COR-L47 (cell line): ENCODE results near the gene KRT12.

Experiments
- DNase-seq: peaks from one replicate; lab custom pipeline; 2025; lab: John Stamatoyannopoulos, UW

KRT12 gene

DNA sequence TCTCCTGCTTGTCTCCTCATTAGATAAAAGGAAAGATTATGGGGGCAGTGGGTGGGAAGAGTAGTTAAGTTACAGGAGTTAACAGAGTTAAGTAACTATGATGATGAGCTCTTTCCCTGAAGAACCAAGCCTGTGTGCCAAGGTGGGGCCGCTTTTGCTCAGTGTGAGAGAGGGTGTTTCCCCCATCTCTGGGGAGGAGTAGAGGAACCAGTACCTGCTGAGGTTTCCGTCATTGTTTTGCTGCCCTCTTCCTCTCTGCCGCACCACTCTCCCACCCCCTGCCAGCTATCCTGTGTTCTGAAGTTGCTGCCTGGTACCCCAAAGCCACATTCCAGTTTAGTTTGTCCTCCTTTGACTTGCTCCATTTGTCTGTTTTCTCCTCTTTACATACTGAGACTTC, 23.8 kb downstream of the KRT12 start:
- no peak for DNase-seq

DNA sequence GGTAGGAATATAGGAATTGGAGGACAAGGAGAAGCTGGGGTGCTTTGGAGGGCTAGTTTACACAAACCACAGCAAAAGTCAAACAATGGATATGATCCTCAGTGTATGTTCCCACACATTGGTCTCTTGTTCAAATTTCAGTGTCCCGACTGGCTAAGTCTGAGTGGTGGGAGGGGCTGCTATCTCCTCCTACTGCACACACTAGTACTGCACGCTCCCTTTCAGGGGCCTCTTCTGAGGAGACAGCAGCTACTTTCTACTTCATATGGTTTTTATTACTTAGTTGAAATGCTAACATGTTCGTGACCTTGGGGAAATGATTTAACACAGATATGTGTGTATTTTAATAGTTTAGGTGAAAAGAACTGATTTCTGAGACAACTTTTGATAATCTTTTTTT, 25.8 kb downstream of the KRT12 start:
- no peak for DNase-seq

DNA sequence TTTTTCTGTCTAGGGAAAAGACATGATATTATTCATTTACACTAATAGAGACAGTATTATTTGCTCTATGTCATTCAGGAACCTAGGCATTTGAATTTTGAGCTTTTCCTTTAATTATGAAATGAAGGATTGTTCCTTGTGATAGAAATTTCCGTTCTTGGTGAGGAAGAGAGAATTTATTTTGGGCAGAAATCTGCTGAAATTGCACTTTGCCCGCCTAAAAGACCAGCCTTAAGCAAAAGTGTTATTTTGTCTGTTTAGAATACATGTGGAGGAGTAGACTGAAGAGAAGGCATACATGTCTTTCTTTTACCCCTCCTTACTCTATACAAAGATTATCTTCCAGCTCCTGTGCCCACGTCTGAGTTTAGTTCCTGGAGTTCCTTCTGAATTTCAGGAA, 27.8 kb downstream of the KRT12 start:
- DNase-seq: no peak

DNA sequence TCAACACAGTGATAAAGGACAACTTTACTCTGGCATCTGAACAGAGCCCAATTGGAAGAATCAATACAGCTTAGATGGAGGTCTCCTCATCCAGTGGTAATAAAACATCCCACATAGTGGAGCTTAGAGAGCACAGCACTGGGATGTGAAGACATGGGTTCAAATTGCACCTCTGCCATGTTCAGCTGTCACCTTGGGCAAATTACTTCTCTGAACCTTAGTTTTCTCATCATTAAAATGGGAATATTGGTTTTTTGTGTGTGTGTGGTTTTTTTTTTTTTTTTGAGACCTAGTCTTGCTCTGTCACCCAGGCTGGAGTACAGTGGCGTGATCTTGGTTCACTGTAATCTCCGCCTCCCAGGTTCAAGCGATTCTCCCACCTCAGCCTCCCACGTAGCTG, 31.0 kb downstream of the KRT12 start:
- no peak for DNase-seq

DNA sequence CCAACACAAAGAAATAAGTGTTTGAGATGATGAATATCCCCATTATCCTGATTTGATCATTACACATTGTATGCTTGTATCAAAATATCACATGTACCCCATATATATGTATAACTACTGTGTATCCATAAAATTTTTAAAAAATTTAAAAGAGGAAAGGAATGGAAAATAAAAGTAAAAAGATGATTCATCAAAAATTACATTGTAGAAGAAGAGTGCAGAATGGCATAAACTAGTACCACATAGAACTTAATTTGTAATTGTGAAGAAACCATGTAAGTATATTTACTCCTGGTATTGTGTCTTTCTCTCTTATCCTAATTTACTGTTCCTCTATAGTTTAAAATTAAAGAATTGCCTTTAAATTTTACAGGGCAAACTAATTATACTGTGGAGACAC, 33.1 kb downstream of the KRT12 start:
- no peak for DNase-seq

DNA sequence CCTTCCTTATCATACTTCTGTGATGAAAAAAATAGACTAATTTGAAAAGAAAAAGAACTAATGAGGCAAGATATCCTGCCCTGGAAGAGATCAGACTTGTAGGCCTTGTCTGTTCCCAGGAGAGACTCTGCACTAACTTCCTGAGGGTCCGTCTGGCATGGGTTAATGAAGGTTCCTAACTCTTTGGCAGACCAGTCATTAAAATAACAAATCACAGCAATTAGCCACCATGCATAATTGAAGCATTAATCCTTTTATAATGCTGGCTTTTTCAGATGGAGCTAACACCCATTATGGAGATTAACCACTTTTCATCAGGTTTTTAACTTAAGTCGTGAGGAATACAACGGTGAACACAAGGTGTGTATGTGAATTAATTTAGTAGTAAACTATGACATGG, 34.2 kb downstream of the KRT12 start:
- no peak for DNase-seq

DNA sequence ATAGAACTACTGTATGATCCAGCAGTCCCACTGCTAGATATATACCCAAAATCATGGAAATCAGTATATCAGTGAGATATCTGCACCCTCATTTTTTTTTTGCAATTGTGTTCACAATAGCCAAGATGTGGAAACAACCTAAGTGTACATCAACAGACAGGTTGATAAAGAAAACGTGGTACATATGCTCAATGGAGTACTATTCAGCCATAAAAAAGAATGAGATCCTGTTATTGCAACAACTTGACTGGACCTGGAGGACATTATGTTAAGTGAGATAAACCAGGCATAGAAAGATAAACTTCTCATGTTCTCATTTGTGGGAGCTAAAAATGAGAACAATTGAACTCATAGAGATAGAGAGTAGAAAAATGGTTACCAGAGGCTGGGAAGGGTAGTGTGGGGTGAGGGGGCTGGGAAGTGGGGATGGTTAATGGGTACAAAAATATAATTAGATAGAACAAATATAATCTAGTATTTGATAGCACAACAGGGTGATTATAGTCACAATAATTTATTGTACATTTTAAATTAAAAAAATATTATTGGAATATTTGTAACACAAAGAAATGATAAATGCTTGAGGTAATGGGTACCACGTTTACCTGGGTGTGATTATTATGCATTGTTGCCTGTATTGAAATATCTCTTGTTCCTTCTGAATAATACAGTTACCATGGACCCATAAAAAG, 36.8 kb downstream of the KRT12 start:
- no peak for DNase-seq

DNA sequence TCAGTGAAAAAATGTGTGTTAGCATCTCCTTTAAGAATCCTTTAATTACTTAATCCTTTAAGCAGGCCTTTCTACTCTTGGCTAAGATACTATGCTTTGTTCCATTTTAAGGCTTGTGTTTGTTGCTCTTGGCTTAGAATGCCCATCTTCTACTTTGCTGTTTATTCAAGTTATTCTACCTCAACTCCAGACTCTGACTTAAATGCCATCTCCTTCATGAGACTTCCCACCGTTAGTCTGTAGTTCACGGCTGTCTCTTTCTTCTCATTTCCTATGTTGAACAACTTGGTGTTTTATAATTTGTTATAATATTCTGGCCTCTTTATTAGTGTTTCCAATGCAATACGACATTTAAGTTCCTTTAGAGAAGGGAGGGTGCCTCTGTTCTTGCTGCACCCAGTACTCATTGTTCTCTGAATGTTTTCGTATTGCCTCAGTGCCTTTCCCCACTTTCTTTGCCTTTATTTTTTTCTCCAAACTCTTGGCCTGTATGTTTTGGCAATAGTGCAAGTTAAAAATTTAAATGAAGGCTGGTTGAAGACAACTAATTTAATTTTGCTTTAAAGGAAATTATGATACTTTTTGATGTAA, 38.5 kb downstream of the KRT12 start:
- DNase-seq: no peak

DNA sequence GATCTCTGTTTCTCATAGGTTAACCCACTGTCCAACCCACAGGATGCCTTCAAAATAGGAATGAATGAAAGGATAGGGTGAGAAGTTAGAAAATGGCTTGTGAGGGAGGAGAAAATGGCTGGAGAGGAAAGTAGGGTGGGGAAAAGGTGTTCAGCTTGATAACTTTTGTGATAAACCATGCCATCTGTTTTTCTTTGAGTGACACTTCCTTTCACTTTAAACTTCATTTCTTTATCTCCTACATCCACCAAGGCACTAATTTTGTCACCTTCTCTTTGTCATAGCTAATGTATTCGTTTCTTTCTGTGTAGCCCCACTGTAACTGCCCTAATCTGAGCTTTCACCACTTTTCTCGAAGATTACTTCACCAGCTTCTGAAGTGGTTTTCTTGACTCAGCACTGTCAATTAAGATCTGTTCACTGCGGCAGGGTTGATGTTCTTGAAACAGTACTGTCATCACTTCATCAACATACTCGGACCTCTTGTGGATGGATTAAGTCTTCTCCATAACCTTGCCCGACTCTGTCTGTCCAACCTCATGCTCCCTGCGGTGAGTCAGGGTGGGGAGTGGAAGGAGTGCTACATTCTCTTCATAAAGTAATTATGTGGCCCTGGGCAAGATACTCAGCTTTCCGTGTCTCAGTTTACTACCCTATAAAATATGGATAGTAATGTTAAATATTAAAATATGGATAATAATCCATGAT, 39.1 kb downstream of the KRT12 start:
- no peak for DNase-seq

DNA sequence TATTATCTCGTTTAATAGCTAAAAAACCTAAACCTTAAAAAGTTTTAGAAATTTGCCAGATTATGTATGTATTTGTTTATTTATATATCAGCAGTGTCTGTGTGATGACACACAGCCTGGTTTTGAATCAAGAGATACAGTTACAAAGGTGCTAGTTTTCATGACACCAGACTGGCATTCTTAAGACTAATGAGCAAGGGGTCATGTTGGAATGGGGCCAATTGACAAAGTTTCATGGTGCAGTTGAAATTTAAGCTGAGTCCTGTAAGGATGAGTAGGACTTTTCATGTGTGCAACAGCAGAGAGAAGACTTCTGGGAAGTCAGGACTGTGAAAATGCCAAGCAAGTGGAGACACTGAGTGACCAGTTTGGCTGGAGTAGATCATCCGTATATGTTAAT, 41.4 kb downstream of the KRT12 start:
- DNase-seq: no peak

DNA sequence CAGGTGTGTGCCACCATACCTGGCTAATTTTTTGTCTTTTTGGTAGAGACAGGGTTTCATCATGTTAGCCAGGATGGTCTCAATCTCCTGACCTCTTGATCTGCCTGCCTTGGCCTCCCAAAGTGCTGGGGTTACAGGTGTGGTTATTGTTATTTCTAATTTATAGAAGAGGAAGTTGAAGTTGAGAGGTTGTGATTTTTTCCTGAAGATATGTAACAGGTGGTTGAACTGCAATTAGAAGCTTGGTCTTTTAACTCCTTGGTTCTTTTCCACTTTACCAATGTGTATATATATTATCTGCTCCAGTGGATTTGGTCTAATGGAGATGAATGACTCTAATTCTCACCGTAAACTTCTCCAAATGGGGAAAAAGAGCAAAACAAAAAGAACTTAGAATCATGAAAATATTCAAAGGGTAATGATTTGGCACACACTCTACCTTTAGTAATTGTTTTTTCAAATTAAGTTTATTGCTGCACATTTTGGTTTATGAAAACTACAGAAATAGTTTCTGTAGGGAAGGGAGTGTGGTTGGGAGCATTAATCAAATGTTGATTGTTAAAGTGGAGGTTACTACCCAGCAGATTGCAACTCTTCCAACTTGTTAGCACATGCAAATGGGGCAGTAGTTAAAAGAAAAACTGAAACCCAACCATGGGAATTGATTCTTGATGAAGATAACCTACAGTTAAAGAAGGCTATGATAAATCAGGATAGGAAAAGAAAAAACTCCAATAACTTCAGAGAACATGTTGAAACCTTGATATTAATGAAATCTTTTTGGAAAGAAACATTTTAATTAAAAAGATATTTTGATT, 42.8 kb downstream of the KRT12 start:
- no peak for DNase-seq

DNA sequence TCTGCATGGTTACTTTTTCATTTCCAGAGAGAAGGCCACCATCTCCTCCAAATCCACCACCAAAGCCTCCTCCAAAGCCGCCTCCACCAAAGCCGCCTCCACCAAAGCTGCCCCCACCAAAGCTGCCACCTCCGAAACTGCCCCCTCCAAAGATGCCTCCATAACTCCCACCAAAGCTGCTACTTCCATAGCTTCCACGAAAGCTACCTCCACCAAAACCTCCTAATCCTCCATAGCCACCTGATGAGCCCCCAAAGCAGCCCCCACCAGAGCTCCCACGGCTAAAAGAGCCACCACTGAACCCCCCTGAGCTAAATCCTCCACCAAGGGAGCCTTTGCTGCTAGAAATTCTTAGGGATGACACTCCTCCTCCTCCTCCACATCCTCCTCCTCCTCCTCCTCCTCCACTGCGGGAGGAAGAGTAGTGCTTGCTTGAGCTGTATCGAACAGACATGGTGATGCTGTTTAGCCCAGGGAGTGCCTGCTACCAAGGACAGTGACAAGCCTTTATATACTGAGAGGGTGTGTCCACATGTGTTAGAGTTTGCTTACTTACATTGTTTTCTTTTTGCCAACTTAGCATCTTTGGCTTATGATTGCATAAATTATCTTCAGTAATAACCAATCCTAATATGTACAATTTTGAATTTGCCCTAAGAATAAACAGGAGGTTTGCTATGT, 44.8 kb downstream of the KRT12 start, which contains the start of gene KRT10:
KRT10 (minus strand) TSS at position 483 of the 681 bp plus-strand sequence; CDS start at position 454, 29 bp downstream.
- DNase-seq: no peak

DNA sequence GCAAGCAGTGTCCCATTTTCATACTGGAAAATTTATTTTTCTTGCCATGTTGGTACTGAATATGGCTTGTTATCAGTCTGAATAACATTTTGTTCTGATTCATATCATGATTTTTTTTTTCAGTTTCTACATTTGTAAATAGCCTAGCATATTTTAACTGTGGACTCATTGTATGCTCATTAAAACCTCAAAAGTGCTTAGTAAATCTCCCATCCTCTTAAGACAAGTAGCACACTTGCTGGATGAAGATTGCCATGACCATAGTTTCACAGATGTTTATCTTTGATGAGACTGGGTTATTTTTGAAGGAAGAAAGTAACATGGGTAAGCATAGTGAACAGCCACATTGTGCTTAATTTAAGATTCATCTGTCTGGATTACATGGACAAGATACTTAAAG, 45.5 kb downstream of the KRT12 start:
- no peak for DNase-seq

DNA sequence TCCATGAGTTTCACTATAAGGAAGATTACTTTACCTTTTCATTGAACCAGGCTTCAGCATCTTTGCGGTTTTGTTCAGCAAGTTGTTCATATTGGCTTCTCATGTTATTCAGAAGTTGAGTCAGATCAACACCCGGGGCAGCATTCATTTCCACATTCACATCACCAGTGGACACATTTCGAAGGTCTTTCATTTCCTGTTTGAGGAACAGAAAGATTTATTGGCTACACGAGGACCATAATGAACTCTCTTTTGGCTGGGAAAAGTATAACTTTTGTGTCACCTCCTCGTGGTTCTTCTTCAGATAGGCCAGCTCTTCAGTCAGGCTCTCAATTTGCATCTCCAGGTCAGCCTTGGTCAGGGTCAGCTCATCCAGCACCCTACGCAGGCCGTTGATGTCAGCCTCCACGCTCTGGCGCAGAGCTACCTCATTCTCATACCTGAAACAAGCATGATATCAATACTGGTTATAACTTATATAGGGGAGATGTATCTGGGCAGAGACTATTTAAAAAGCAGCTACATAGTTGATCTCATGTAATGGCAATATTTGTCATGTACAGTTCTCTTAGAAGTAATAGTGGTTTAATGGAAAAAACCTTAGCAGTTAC, 46.7 kb downstream of the KRT12 start:
- no peak for DNase-seq

DNA sequence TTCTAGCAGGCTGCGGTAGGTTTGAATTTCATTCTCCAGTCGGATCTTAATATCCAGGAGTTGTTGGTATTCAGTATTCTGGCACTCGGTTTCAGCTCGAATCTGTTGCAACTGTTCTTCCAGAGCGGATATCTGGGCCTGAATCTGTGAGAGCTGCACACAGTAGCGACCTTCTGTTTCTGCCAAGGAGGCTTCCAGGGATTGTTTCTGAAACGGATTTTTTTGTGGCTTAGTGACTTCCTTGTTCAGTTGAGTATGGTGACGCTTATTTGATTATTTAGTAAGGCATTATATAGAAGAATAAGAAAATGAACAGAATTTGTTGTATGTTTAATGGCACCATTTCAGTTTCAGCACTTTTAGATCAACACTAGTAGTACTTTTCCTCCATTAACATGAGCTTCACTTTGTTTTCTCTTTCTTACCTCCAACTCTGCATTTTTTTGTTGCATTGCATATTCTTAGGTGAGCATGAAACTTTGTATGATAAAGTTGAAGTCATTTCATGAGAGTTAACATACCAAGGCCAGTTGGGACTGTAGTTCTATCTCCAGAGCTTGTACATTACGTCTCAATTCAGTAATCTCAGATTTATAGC, 47.4 kb downstream of the KRT12 start:
- no peak for DNase-seq

DNA sequence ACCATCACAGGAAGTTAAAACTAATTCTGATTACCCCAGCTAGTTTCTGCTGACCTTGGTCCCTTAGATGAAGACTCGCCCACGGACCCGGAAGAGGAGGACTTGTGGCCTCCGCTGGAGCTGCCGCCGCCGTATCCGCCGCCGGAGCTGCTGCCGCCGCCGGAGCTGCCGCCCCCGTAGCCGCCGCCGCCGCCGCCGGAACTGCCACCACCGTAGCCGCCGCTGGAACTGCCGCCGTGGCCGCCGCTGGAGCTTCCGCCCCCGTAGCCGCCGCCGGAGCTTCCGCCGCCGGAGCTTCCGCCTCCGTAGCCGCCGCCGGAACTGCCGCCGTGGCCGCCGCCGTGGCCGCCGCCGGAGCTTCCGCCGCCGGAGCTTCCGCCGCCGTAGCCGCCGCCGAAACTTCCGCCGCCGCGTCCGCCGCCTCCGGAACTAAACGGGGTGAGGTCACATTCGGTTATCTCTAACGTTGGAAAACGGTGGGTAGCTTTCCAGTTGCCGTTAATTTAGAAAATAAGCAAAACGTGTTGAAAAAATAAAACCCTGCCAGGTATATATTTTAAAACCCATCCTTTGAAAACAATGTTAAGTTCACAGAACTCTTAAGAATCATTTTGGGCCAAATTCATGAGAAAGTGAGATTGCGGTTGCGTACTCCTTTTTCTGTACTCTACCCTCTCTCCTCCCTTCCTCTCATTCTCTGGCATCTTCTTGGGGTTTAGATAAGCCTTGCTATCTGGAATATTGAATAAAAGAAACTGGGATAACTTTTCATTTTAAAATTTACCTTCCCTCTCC, 48.1 kb downstream of the KRT12 start:
- peak; percentile 72 for DNase-seq

DNA sequence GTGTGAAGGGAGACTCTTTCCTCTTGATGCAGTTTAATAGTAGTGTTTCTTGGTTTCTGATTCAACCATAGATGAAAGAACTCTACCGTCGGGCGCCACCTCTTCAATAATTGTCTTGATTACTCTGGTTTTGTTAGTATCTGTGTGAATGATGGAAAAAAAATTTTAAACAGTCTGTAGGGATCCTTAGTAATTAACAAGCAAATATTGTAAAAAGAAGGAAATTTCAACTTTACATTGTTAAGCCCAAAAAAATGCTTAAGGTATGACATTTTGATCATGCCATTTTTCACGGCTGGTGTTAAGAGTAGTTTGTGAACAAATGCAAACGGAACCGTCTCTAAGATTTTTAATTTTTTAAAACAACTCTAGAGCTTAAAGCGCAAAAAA, 48.7 kb downstream of the KRT12 start:
- no peak for DNase-seq

DNA sequence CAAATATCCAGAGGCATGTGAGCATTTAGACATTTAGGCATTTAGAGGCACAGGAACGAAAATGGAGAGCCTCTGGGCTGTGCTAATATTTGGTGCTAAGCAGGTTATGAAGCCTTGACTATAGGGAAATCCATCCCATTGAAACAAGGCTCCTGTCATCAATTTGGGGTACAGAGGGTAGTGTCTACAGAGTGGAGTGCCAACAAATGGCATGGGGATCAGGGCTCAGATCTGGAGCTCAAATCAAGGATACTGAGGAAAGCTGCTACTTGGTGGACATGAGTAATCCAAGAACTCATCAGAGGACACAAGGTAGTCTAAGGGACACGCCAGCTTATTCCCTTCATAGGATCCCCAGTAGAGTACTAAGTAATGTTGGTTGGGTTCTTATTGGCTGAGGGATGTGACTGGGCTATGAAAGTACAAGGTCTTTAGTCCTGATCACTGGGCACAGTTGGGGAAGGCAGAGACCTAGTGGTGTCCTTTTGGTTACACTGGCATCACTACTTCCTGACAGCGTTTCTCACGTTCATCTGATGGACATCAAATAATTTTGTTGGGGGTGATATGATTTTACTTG, 49.8 kb downstream of the KRT12 start:
- no peak for DNase-seq

DNA sequence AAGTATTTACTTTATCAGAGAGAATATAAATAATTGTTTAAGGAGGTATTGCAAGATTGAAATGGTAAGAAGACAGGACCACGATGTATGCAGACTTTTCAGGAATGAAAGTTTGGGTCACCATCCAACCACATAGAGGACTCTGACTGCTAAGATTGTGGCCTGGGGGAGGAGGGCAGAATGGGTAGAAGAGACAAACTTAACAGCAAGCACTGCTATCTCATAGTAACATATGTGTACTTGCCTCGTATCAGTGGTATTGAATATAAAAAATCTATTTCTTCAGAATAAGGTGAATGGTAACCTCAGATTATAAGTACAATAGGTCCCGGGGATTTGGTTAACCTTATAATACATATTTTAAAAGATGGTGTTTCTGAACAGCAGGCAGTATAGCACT, 50.5 kb downstream of the KRT12 start:
- DNase-seq: no peak

DNA sequence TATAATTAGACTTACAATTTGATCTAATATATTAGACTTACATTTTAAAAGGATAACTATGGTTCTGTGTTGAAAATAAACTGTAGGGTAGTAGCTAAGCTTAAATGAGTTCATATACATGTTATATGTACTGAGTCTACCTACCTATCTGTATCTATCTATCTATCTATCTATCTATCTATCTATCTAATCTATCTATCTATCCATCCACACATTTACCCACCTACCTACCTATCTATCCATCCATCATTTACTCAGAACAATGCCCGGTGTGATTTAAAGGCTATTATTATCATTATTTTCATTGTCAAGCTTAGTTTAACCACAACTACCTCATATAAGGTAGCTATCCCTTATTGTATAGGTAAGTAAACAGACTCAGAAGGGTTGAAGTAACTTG, 51.6 kb downstream of the KRT12 start:
- no peak for DNase-seq
